ENCODE results near the gene NRXN2. TPM values are rescaled to one million over a fixed set of nuclear protein-coding genes. Genes with fewer than 3 reads are reported as not detected.

NRXN2 gene
- total and polyA plus RNA-seq, 10 of the 15 experiments (the other 5 are each of a cell fraction or from before 2014, with no cell fraction given), result 0.03 to 1.4 (median 0.23) TPM

DNA sequence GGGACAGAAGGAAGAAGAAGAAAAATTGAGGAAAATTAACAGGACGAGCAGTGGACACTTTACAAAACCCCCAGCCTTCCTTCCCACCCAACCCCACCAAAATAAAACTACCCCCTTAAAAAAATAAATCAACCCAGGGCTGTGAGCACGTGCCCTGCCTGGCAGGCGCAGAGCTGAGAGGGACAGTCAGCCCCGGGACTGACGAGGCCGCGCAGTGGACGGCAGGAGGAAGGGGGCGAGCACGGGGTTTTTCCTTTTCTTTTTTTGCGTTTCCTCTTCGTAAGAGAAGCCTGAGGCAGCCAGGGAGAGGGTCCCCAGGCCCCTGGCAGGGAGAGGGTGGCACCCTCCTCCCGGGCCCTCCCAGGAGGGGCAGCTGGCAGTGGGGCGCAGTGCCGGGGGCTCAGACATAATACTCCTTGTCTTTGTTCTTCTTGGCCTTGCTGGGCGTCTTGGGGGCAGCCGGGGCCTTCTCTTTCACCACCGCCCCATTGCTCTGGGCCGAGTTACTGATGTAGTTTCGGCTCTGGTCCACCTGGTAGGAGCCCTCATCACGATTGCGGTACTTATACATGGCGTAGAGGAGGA is 116.1 kb downstream of the NRXN2 start:
- Histone ChIP-seq H3K27me3 (replicated peaks in 1 of 2; ENCODE audit: control insufficient read depth in 2 of 2, insufficient read depth in 2 of 2, low read length in 1 of 2) (no peaks in the 10 kb centered on the region), H3K79me2 (ENCODE audit: control insufficient read depth, insufficient read depth, low read length) (no peaks in the 10 kb centered on the region), H3K27ac (ENCODE audit: control insufficient read depth, insufficient read depth) (no peak overlapping the region), H4K20me1 (ENCODE audit: control insufficient read depth, insufficient read depth) (no peaks in the 10 kb centered on the region), H3K9me3 (replicated peaks; ENCODE audit: control insufficient read depth, insufficient read depth, low read length) (no peaks in the 10 kb centered on the region), H3K4me2 (ENCODE audit: control insufficient read depth, insufficient read depth) (no peak overlapping the region), H3K36me3 (ENCODE audit: control insufficient read depth in 2 of 2, insufficient read depth in 2 of 2, low read length in 1 of 2) (no peaks in the 10 kb centered on the region), H3K4me3 (no peak overlapping the region), H3K4me1 (ENCODE audit: control insufficient read depth, insufficient read depth, low read length) (no peaks in the 10 kb centered on the region), H2AFZ (ENCODE audit: control insufficient read depth, low read depth, low read length) (no peak overlapping the region), H3K9ac (ENCODE audit: control insufficient read depth, insufficient read depth, low read length) (no peak overlapping the region)
- in situ Hi-C loops (cut with MboI) (no loop called here), intact Hi-C loops (cut with micrococcal nuclease; ENCODE audit: unreplicated experiment) (no loop called here)
- ChIA-PET SMC1A (ENCODE audit: uncharacterized antibody, unreplicated experiment) (no interaction called here), RAD21 (ENCODE audit: unreplicated experiment) (no interaction called here), CTCF (interaction anchor here (1.5 kb wide), 1 partner anchor 158 kb away, joined by 5 read pairs; no protein-coding TSS in a partner anchor), POLR2A (no interaction called here)
- no peak for DNase-seq (ENCODE audit: low read depth, low spot score)
- FAIRE-seq, result no peak
- TF ChIP-seq NFIC (IDR thresholded peaks at IDR 0.05; ENCODE audit: low read depth, low read length) (no peak), SMARCA5 (IDR thresholded peaks at IDR 0.05) (no peak), RAD51 (IDR thresholded peaks at IDR 0.05) (no peak), CBFB (IDR thresholded peaks at IDR 0.05; ENCODE audit: low read depth) (no peak), TARDBP (IDR thresholded peaks at IDR 0.05; ENCODE audit: borderline replicate concordance) (no peak), SIX5 (IDR thresholded peaks at IDR 0.05; ENCODE audit: low read depth, low read length, severe bottlenecking) (no peak), ETV6 (conservative IDR thresholded peaks at IDR 0.05 in 1 of 2, IDR thresholded peaks at IDR 0.05 in 1 of 2; ENCODE audit: borderline replicate concordance in 1 of 2, low read depth in 1 of 2) (no peak), JUND (IDR thresholded peaks at IDR 0.05; ENCODE audit: low read depth, low read length) (no peak)
- TF ChIP-seq, protein P1, sequence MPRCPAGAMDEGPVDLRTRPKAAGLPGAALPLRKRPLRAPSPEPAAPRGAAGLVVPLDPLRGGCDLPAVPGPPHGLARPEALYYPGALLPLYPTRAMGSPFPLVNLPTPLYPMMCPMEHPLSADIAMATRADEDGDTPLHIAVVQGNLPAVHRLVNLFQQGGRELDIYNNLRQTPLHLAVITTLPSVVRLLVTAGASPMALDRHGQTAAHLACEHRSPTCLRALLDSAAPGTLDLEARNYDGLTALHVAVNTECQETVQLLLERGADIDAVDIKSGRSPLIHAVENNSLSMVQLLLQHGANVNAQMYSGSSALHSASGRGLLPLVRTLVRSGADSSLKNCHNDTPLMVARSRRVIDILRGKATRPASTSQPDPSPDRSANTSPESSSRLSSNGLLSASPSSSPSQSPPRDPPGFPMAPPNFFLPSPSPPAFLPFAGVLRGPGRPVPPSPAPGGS (IDR thresholded peaks at IDR 0.05; ENCODE audit: borderline replicate concordance, insufficient read depth, low read depth, low read length, poor library complexity, severe bottlenecking), result no peak
- TF ChIP-seq, protein P2, sequence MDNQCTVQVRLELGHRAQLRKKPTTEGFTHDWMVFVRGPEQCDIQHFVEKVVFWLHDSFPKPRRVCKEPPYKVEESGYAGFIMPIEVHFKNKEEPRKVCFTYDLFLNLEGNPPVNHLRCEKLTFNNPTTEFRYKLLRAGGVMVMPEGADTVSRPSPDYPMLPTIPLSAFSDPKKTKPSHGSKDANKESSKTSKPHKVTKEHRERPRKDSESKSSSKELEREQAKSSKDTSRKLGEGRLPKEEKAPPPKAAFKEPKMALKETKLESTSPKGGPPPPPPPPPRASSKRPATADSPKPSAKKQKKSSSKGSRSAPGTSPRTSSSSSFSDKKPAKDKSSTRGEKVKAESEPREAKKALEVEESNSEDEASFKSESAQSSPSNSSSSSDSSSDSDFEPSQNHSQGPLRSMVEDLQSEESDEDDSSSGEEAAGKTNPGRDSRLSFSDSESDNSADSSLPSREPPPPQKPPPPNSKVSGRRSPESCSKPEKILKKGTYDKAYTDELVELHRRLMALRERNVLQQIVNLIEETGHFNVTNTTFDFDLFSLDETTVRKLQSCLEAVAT (IDR thresholded peaks at IDR 0.05), result no peak
- TF ChIP-seq, protein P3, sequence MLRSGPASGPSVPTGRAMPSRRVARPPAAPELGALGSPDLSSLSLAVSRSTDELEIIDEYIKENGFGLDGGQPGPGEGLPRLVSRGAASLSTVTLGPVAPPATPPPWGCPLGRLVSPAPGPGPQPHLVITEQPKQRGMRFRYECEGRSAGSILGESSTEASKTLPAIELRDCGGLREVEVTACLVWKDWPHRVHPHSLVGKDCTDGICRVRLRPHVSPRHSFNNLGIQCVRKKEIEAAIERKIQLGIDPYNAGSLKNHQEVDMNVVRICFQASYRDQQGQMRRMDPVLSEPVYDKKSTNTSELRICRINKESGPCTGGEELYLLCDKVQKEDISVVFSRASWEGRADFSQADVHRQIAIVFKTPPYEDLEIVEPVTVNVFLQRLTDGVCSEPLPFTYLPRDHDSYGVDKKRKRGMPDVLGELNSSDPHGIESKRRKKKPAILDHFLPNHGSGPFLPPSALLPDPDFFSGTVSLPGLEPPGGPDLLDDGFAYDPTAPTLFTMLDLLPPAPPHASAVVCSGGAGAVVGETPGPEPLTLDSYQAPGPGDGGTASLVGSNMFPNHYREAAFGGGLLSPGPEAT (IDR thresholded peaks at IDR 0.05; ENCODE audit: low read depth), result no peak
- no peak for ATAC-seq
- WGBS (ENCODE audit: insufficient coverage, insufficient replicate concordance, low lambda C conversion rate, missing lambda C conversion rate), result 41% methylated on average over 23 of the region's 23 CpGs
- no TSS peak for BruUV-seq (replicated peaks)
